Left cardiac atrium (tissue), 4 donors: Measurements from ENCODE around the gene XK. TPM values are rescaled to one million over a fixed set of nuclear protein-coding genes. Genes with fewer than 3 reads are reported as not detected.
"Not testable (repeated sequence)": the region's sequence is repeated elsewhere in the genome, so short reads cannot be mapped to it uniquely, and the experiment has no call there.

ENCODE experiments used
- ATAC-seq, 2 donors: fragments of 200-7000 bp; cut with Tn5 transposase; one replicate each; pipeline ENCODE4 v1.9.1; 2020; ENCODE audit warnings: mild to moderate bottlenecking in 2 of 2, moderate library complexity in 2 of 2
- DNase-seq: peaks from one replicate; pipeline ENCODE4 v3.0.0-alpha.2; 2020
- intact Hi-C, 2 donors: fragments of 100-400 bp; cut with DNase I; formaldehyde crosslinking; loops; one replicate each; pipeline versions ENCODE4 v1.14.1 to v1.15.1; 2022 to 2023
- total RNA-seq, 2 donors: library from RNA; stranded (reverse); fragmentation: NEBNext Ultra II Directional; extraction: Animal tissue kit (Norgen Biotek cat#: 25700); gene quantifications; one replicate each; pipeline ENCODE4 v1.2.1, GENCODE V29; 2021
- donor health status: DM: no; HTN: yes; CAD: no.
- donor health status: DM: no; HTN: yes; CAD: no; lungs with severe emphysema.
- donor health status: DM: yes; HTN: yes; CAD: no.
- donor health status: Dilated cardiomyopathy.

Gene XK
- total RNA-seq, 2 donors from 2014 or later: 4.4 to 6.0 TPM

- intact Hi-C loops: loop anchor here in 1 of 2 donors (10.0 kb wide), 1 partner anchor 78 kb away; no protein-coding TSS in a partner anchor
- DNase-seq (no peak), ATAC-seq (peak in 1 of 2 donors; percentile 32)
These were observed 60.8 kb downstream of the XK start for GRCh38 chrX:37746218-37746941.

- ATAC-seq: no peak
- intact Hi-C loops: loop anchor here in 1 of 2 donors (10.0 kb wide), 1 partner anchor 78 kb away; no protein-coding TSS in a partner anchor
- DNase-seq: no peak
These were observed 61.4 kb downstream of the XK start for GRCh38 chrX:37746951-37747350.

GRCh38 chrX:37752281-37752680 is 66.7 kb downstream of the XK start:
- no peak for ATAC-seq
- no peak for DNase-seq
- intact Hi-C loops: no loop called here

GRCh38 chrX:37752936-37753335 is 67.3 kb downstream of the XK start:
- ATAC-seq (no peak), DNase-seq (no peak)
- intact Hi-C loops: no loop called here

GRCh38 chrX:37753384-37753783 is 67.8 kb downstream of the XK start:
- no peak for ATAC-seq
- intact Hi-C loops: no loop called here
- DNase-seq: no peak

GRCh38 chrX:37754516-37754915 is 68.9 kb downstream of the XK start:
- DNase-seq (no peak), ATAC-seq (no peak)
- intact Hi-C loops: no loop called here

- intact Hi-C loops: no loop called here
- DNase-seq (no peak), ATAC-seq (peak; percentile 65 to 70)
These were observed 69.4 kb downstream of the XK start for GRCh38 chrX:37755025-37755424.

GRCh38 chrX:37757082-37757481 is 71.5 kb downstream of the XK start:
- intact Hi-C loops: no loop called here
- DNase-seq: no peak
- ATAC-seq: no peak

GRCh38 chrX:37759351-37759750 is 73.8 kb downstream of the XK start:
- no peak for ATAC-seq
- intact Hi-C loops: no loop called here
- DNase-seq: no peak

- ATAC-seq (no peak), DNase-seq (no peak)
- intact Hi-C loops: no loop called here
These were observed 74.4 kb downstream of the XK start for GRCh38 chrX:37759878-37760418.

GRCh38 chrX:37763400-37763799 is 77.8 kb downstream of the XK start:
- intact Hi-C loops: no loop called here
- ATAC-seq (no peak), DNase-seq (no peak)

GRCh38 chrX:37765507-37765906 is 79.9 kb downstream of the XK start:
- no peak for DNase-seq
- ATAC-seq: no peak
- intact Hi-C loops: no loop called here

- DNase-seq (no peak), ATAC-seq (no peak)
- intact Hi-C loops: no loop called here
These were observed 81.8 kb downstream of the XK start for GRCh38 chrX:37767430-37767829.

- DNase-seq, ATAC-seq, intact Hi-C loops: not testable (repeated sequence)
These were observed 83.3 kb downstream of the XK start for GRCh38 chrX:37768866-37769265.

GRCh38 chrX:37776283-37776986 is 90.8 kb downstream of the XK start:
- intact Hi-C loops: no loop called here
- no peak for ATAC-seq
- DNase-seq: no peak

- DNase-seq: no peak
- intact Hi-C loops: no loop called here
- ATAC-seq: no peak
These were observed 91.4 kb downstream of the XK start for GRCh38 chrX:37776987-37777325.

GRCh38 chrX:37779857-37780256 is 94.3 kb downstream of the XK start, which contains the start of gene CYBB:
TSS of gene CYBB (plus strand) at chrX:37780059. CDS start at chrX:37780078, 19 bp downstream.
- ATAC-seq (no peak), DNase-seq (no peak)
- intact Hi-C loops: no loop called here

GRCh38 chrX:37781081-37781480 is 95.5 kb downstream of the XK start:
- intact Hi-C loops: no loop called here
- DNase-seq (no peak), ATAC-seq (no peak)
